B cell (primary cell): Measurements from ENCODE around the gene NCOA3. TPM values are rescaled to one million over a fixed set of nuclear protein-coding genes. Genes with fewer than 3 reads are reported as not detected.

Experiments
- ATAC-seq: fragments of 200-7000 bp; cut with Tn5 transposase; one replicate; pipeline ENCODE4 v1.10.0; 2021; ENCODE audit warnings: low read depth, mild to moderate bottlenecking, moderate number of reproducible peaks, moderate library complexity
- CTCF ChIA-PET: fragments of 350-600 bp; sonication (Branson Sonifier 250); formaldehyde crosslinking; loops from one replicate; lab custom pipeline; 2021; ENCODE audit warnings: antibody characterized with exemption, inconsistent platforms; lab: Charles Lee
- POLR2A ChIA-PET: fragments of 350-600 bp; sonication (Branson Sonifier 250); formaldehyde crosslinking; loops from one replicate; lab custom pipeline; 2021; ENCODE audit warnings: antibody characterized with exemption; lab: Charles Lee
- DNase-seq: peaks from one replicate; pipeline ENCODE4 v3.0.0; 2013
- H2AFZ ChIP-seq: 2 replicates; pipeline ENCODE4 v1.6.1; 2012; ENCODE audit warnings: mild to moderate bottlenecking, low read depth, low read length; ENCODE audit not compliant: insufficient read depth, poor library complexity, severe bottlenecking
- H3K27ac ChIP-seq, 2 donors: 1 replicate in 1 of 2; 2 replicates in 1 of 2; pipeline ENCODE4 v1.5.1; 2012 to 2013; ENCODE audit warnings: low read length in 2 of 2, mild to moderate bottlenecking in 2 of 2, moderate library complexity in 1 of 2
- H3K27me3 ChIP-seq, 4 experiments: fragments of 200-600 bp in 1 of 4; sonication (generic) in 1 of 4; replicated peaks in 1 of 4; 1 replicate in 2 of 4; 2 replicates in 2 of 4; pipeline versions ENCODE4 v1.6.1 to v1.7.0; 2013 to 2016; ENCODE audit warnings: low read length in 3 of 4, mild to moderate bottlenecking in 2 of 4, mixed read lengths in 1 of 4, moderate library complexity in 1 of 4; ENCODE audit not compliant: insufficient read depth in 4 of 4, control insufficient read depth in 3 of 4; ENCODE audit errors: control extremely low read depth in 1 of 4
- H3K36me3 ChIP-seq, 2 experiments: replicated peaks in 1 of 2; 1 replicate in 1 of 2; 2 replicates in 1 of 2; pipeline versions ENCODE4 v1.6.1 to v1.7.1; 2013; ENCODE audit warnings: low read length in 1 of 2; ENCODE audit not compliant: insufficient read depth in 2 of 2, control insufficient read depth in 1 of 2; ENCODE audit errors: control extremely low read depth in 1 of 2, extremely low read depth in 1 of 2
- H3K4me1 ChIP-seq, 2 donors: fragments of 200-600 bp in 1 of 2; sonication (generic) in 1 of 2; 1 replicate in 1 of 2; 2 replicates in 1 of 2; pipeline versions ENCODE4 v1.5.1 to v1.6.1; 2013 to 2017; ENCODE audit warnings: low read length in 2 of 2; ENCODE audit not compliant: control insufficient read depth in 2 of 2, insufficient read depth in 2 of 2
- H3K4me2 ChIP-seq: replicated peaks from 2 replicates; pipeline ENCODE3; 2012; ENCODE audit warnings: mild to moderate bottlenecking, low read depth, low read length; ENCODE audit not compliant: poor library complexity, severe bottlenecking
- H3K4me3 ChIP-seq, 5 experiments: fragments of 200-600 bp in 1 of 5; sonication (generic) in 1 of 5; 1 replicate in 3 of 5; 2 replicates in 2 of 5; pipeline versions ENCODE4 v1.5.1 to v1.7.0; 2011 to 2016; ENCODE audit warnings: low read length in 4 of 5, mild to moderate bottlenecking in 4 of 5, low read depth in 2 of 5, control low read depth in 1 of 5, moderate library complexity in 1 of 5; ENCODE audit not compliant: insufficient read depth in 1 of 5; ENCODE audit errors: control extremely low read depth in 1 of 5, extremely low read depth in 1 of 5
- H3K79me2 ChIP-seq: fragments of 200-600 bp; sonication (generic); one replicate; pipeline ENCODE4 v1.6.0; 2016; ENCODE audit warnings: low read length; ENCODE audit not compliant: control insufficient read depth, insufficient read depth
- H3K9ac ChIP-seq: fragments of 200-600 bp; sonication (generic); 2 replicates; pipeline ENCODE4 v1.6.1; 2017; ENCODE audit warnings: mild to moderate bottlenecking, low read length, moderate library complexity
- H3K9me3 ChIP-seq, 3 donors: one replicate each; pipeline versions ENCODE4 v1.6.1 to v1.7.1; 2013; ENCODE audit warnings: low read length in 2 of 3; ENCODE audit not compliant: control insufficient read depth in 2 of 3, insufficient read depth in 1 of 3; ENCODE audit errors: control extremely low read depth in 1 of 3
- H4K20me1 ChIP-seq: 2 replicates; pipeline ENCODE4 v1.6.0; 2012; ENCODE audit warnings: mild to moderate bottlenecking, low read length; ENCODE audit not compliant: insufficient read depth, control insufficient read depth, poor library complexity, severe bottlenecking
- H3K27ac Mint-ChIP-seq: one replicate; pipeline ENCODE4 v1.8.0; 2021; ENCODE audit warnings: mixed read lengths
- H3K27me3 Mint-ChIP-seq: one replicate; pipeline ENCODE4 v1.8.0; 2021; ENCODE audit warnings: mixed read lengths
- H3K4me1 Mint-ChIP-seq: one replicate; pipeline ENCODE4 v1.8.0; 2021; ENCODE audit warnings: mixed read lengths
- H3K4me3 Mint-ChIP-seq: one replicate; pipeline ENCODE4 v1.8.0; 2021; ENCODE audit warnings: mixed read lengths
- H3K9me3 Mint-ChIP-seq: one replicate; pipeline ENCODE4 v1.8.0; 2022; ENCODE audit warnings: mixed read lengths; ENCODE audit not compliant: insufficient read depth
- CTCF ChIP-seq: fragments of 200-600 bp; IDR thresholded peaks from one replicate; pipeline ENCODE4 v1.8.0; 2022; ENCODE audit warnings: antibody characterized with exemption, mild to moderate bottlenecking
- EZH2 ChIP-seq: IDR thresholded peaks from 2 replicates; pipeline ENCODE4 v1.6.1; 2012; ENCODE audit warnings: borderline replicate concordance, low read depth, mild to moderate bottlenecking, moderate library complexity, low read length; ENCODE audit not compliant: insufficient read depth, poor library complexity, severe bottlenecking
- WGBS: methylation state at CpG from one replicate; pipeline ENCODE4 v1.1.5; 2013; ENCODE audit warnings: missing lambda C conversion rate; ENCODE audit not compliant: insufficient coverage; 5-methylcytosine and 5-hydroxymethylcytosine counted together
- intact Hi-C: fragments of 100-400 bp; cut with micrococcal nuclease; formaldehyde crosslinking; loops from one replicate; pipeline ENCODE4 v1.10.0; 2022
- polyA plus RNA-seq: library from polyadenylated mRNA; depleted of rRNA; stranded (reverse); fragments of >200 nt; gene quantifications from 2 replicates; pipeline ENCODE4 v1.2.3, GENCODE V29; 2012
- total RNA-seq, 2 donors: library from RNA; stranded (reverse); fragments of 120-200 nt in 1 of 2; gene quantifications; 1 replicate in 1 of 2; 2 replicates in 1 of 2; pipeline versions ENCODE4 v1.2.3 to v1.2.4, GENCODE V29; 2013 to 2022

Gene NCOA3
- total and polyA plus RNA-seq, 2 donors (not counting 1 experiment from before 2014, with no cell fraction given): 54.0 to 309 TPM

- no peak for DNase-seq
- peaks cover 4% of the 10 kb centered on the region for H3K4me1 Mint-ChIP-seq
- H3K4me3 Mint-ChIP-seq: no peak overlapping the region
- H3K9me3 Mint-ChIP-seq: no peaks in the 10 kb centered on the region
- no peaks in the 10 kb centered on the region for H3K27me3 Mint-ChIP-seq
- H3K4me1 ChIP-seq: no peaks in the 10 kb centered on the region
- ChIA-PET CTCF (no interaction called here), POLR2A (no interaction called here)
- H3K36me3 ChIP-seq: peaks cover 6 to 93% of the 10 kb centered on the region in 2 experiments
- no peak overlapping the region for H3K27ac Mint-ChIP-seq
- intact Hi-C loops: no loop called here
- H3K27ac ChIP-seq: no peak overlapping the region
- no peak overlapping the region for H3K9ac ChIP-seq
- no peak overlapping the region for H3K4me2 ChIP-seq
- H2AFZ ChIP-seq: no peak overlapping the region
- H4K20me1 ChIP-seq: peaks cover 5% of the 10 kb centered on the region
- no peaks in the 10 kb centered on the region for H3K79me2 ChIP-seq
- no peak overlapping the region for H3K4me3 ChIP-seq
- no peaks in the 10 kb centered on the region for H3K9me3 ChIP-seq
- TF ChIP-seq EZH2: no peak
- TF ChIP-seq CTCF: no peak
- ATAC-seq: no peak
- no peaks in the 10 kb centered on the region for H3K27me3 ChIP-seq
Observed at GRCh38 chr20:47655635-47656034, 153.9 kb downstream of the NCOA3 start.

GRCh38 chr20:47656318-47656717, 154.6 kb downstream of the NCOA3 start:
- no peak overlapping the region for H3K4me3 ChIP-seq
- Mint-ChIP-seq H3K27me3 (no peaks in the 10 kb centered on the region), H3K27ac (peak overlapping the region; percentile 16), H3K4me1 (peaks cover 4% of the 10 kb centered on the region), H3K4me3 (no peak overlapping the region), H3K9me3 (no peaks in the 10 kb centered on the region)
- CTCF ChIA-PET: interaction anchor here (1.0 kb wide), 1 partner anchor 964 kb away, joined by 4 read pairs; no protein-coding TSS in a partner anchor
- no peaks in the 10 kb centered on the region for H3K4me1 ChIP-seq
- no peak overlapping the region for H3K27ac ChIP-seq
- no peak overlapping the region for H3K9ac ChIP-seq
- peaks cover 5 to 93% of the 10 kb centered on the region in 2 experiments for H3K36me3 ChIP-seq
- WGBS: no CpG with 5 or more reads among the region's 2 CpGs
- no peaks in the 10 kb centered on the region for H3K9me3 ChIP-seq
- H3K4me2 ChIP-seq: no peak overlapping the region
- TF ChIP-seq EZH2 (no peak), CTCF (no peak)
- no peaks in the 10 kb centered on the region for H3K79me2 ChIP-seq
- ATAC-seq (no peak), DNase-seq (no peak)
- no peaks in the 10 kb centered on the region for H3K27me3 ChIP-seq
- H2AFZ ChIP-seq: no peak overlapping the region
- POLR2A ChIA-PET: interaction anchor here (0.7 kb wide), 1 partner anchor 41 kb away, joined by 8 read pairs; no protein-coding TSS in a partner anchor
- peaks cover 5% of the 10 kb centered on the region for H4K20me1 ChIP-seq
- intact Hi-C loops: no loop called here
